SK-N-SH (cell line): ENCODE results near the gene IQSEC1.

Source experiments
- CTCF ChIP-seq: fragments of 200-600 bp; sonication (generic); IDR thresholded peaks from 2 replicates; pipeline ENCODE4 v1.6.1; 2017; ENCODE audit warnings: antibody characterized with exemption, mild to moderate bottlenecking, moderate library complexity
- GABPA ChIP-seq: IDR thresholded peaks from 2 replicates; pipeline ENCODE4 v1.4.0; 2012; ENCODE audit warnings: low read depth, mild to moderate bottlenecking
- GATA2 ChIP-seq: sonication (generic); formaldehyde crosslinking; IDR thresholded peaks from 2 replicates; pipeline ENCODE4 v1.5.0; 2020; ENCODE audit warnings: mild to moderate bottlenecking, missing genetic modification reagents
- MXI1 ChIP-seq: IDR thresholded peaks from 2 replicates; pipeline ENCODE4 v1.6.1; 2012; ENCODE audit warnings: mild to moderate bottlenecking, low read depth, low read length, improper control_type of control experiment
- RCOR1 ChIP-seq: fragments of 150-350 bp; IDR thresholded peaks from 2 replicates; pipeline ENCODE4 v1.6.1; 2017; ENCODE audit warnings: antibody characterized with exemption, low read length
- RFX5 ChIP-seq: IDR thresholded peaks from 2 replicates; pipeline ENCODE4 v1.6.1; 2012; ENCODE audit warnings: mild to moderate bottlenecking, improper control_type of control experiment, low read length
- USF2 ChIP-seq: fragments of 150-350 bp; IDR thresholded peaks from 2 replicates; pipeline ENCODE4 v1.6.1; 2017; ENCODE audit warnings: antibody characterized with exemption, low read length, low read depth, borderline replicate concordance

DNA sequence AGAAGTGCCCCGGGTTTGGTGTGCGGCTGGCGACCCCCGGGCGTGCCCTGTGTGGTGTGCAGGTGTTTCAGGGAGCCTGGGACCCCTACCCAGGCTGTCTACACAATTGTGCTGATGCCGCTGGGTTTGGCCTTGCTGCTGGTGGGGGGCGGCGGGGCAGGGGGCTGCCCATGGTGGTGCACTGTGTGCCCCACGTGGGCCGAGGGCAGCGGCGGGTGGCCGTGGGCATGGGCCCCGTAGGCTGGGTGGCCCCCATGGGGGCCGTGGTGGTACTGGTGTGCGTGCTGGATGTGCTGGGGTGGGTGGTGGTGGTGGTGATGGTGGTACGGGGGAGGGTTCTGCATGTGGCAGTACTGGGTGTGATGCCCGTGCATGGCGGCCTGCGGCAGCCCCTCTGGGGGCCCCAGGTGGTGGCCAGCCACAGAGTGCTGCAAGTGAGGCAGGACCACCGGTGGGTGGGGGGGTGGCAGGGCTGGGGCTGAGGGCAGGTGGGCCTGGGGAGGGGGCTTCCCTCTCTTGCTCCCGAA is 172.3 kb downstream of the IQSEC1 start:
- TF ChIP-seq GATA2 (CRISPR knock-in tag) (no peak), CTCF (no peak), RCOR1 (no peak), MXI1 (no peak), GABPA (no peak), USF2 (no peak), RFX5 (no peak)
